GM21723 (cell line): ENCODE results near the gene GYPC.
"Not testable (repeated sequence)": the region's sequence is repeated elsewhere in the genome, so short reads cannot be mapped to it uniquely, and the experiment has no call there.

Source experiments
- ATAC-seq: cut with Tn5 transposase; IDR thresholded peaks from one replicate; pipeline ENCODE4 v1.9.1; 2021; ENCODE audit warnings: mild to moderate bottlenecking, moderate library complexity; ENCODE audit not compliant: unreplicated experiment

The GYPC gene

GRCh38 chr2:126665483-126665882 lies 9.5 kb downstream of the GYPC start:
- no peak for ATAC-seq

GRCh38 chr2:126668254-126668653 lies 12.3 kb downstream of the GYPC start:
- ATAC-seq: no peak

GRCh38 chr2:126669772-126670171 lies 13.8 kb downstream of the GYPC start:
- no peak for ATAC-seq

- no peak for ATAC-seq
Observed at GRCh38 chr2:126671488-126671887, 15.5 kb downstream of the GYPC start.

GRCh38 chr2:126672980-126673605 lies 17.1 kb downstream of the GYPC start:
- ATAC-seq: no peak

GRCh38 chr2:126674075-126674744 lies 18.3 kb downstream of the GYPC start:
- ATAC-seq: no peak

GRCh38 chr2:126675637-126676036 lies 19.7 kb downstream of the GYPC start:
- ATAC-seq: no peak

- ATAC-seq: no peak
Observed at GRCh38 chr2:126676221-126677175, 20.5 kb downstream of the GYPC start.

- ATAC-seq: no peak
Observed at GRCh38 chr2:126677176-126677538, 21.2 kb downstream of the GYPC start.

GRCh38 chr2:126678269-126679065 lies 22.5 kb downstream of the GYPC start:
- ATAC-seq: no peak

- no peak for ATAC-seq
Observed at GRCh38 chr2:126679094-126679713, 23.2 kb downstream of the GYPC start.

GRCh38 chr2:126681505-126681904 lies 25.5 kb downstream of the GYPC start:
- no peak for ATAC-seq

GRCh38 chr2:126685629-126686028 lies 29.7 kb downstream of the GYPC start:
- ATAC-seq: no peak

GRCh38 chr2:126686286-126686685 lies 30.3 kb downstream of the GYPC start:
- no peak for ATAC-seq

GRCh38 chr2:126686841-126687485 lies 31.0 kb downstream of the GYPC start:
- ATAC-seq: no peak

- no peak for ATAC-seq
Observed at GRCh38 chr2:126687503-126687902, 31.5 kb downstream of the GYPC start.

GRCh38 chr2:126688594-126688993 lies 32.6 kb downstream of the GYPC start:
- ATAC-seq: not testable (repeated sequence)

GRCh38 chr2:126692241-126692640 lies 36.3 kb downstream of the GYPC start:
- ATAC-seq: not testable (repeated sequence)

- ATAC-seq: not testable (repeated sequence)
Observed at GRCh38 chr2:126692934-126693592, 37.1 kb downstream of the GYPC start.
